ENCODE results near the gene TSPAN19. TPM values are rescaled to one million over a fixed set of nuclear protein-coding genes. Genes with fewer than 3 reads are reported as not detected.

TSPAN19 gene
- total RNA-seq, 1 experiment from 2014 or later, result not detected

GRCh38 chr12:85076688-85077430 is 40.8 kb upstream of the TSPAN19 start:
- Histone ChIP-seq H3K9me3 (ENCODE audit: control insufficient read depth, insufficient read depth, low read depth, low read length) (no peaks in the 10 kb centered on the region), H3K4me3 (ENCODE audit: low read depth in 2 of 2, low read length in 2 of 2) (no peak overlapping the region), H3K36me3 (ENCODE audit: control insufficient read depth, insufficient read depth, low read length) (no peaks in the 10 kb centered on the region), H3K27ac (ENCODE audit: low read length) (no peak overlapping the region), H3K4me1 (ENCODE audit: control insufficient read depth, insufficient read depth, low read length) (no peaks in the 10 kb centered on the region), H3K27me3 (ENCODE audit: control insufficient read depth, insufficient read depth, low read length) (no peaks in the 10 kb centered on the region)
- no TSS peak for BruUV-seq (replicated peaks)
- in situ Hi-C loops (cut with HindIII; ENCODE audit: low pct_unique_long_range_greater_than_20kb, low sequenced_read_pairs) (no loop called here), intact Hi-C loops (cut with micrococcal nuclease; ENCODE audit: unreplicated experiment) (loop anchor here (5.0 kb wide), 1 partner anchor 365 kb away; no protein-coding TSS in a partner anchor)
- POLR2A ChIA-PET, result no interaction called here
- CTCF ChIA-PET, result interaction anchor here (0.6 to 1.1 kb wide), 3 partner anchors 78 to 1818 kb away, joined by 4 to 6 read pairs (median 5); no protein-coding TSS in a partner anchor
- DNase-seq (ENCODE audit: low read depth, low spot score) (peak; percentile 48), ATAC-seq (peak; percentile 88)
- TF ChIP-seq REST (IDR thresholded peaks at IDR 0.05; ENCODE audit: insufficient read depth in 1 of 2, low read depth in 2 of 2, low read length in 1 of 2), result no peak
- TF ChIP-seq CTCF (IDR thresholded peaks at IDR 0.05), result peak; percentile 68; the same call in 1 of the 2 replicates

GRCh38 chr12:85072826-85073225 is 36.7 kb upstream of the TSPAN19 start:
- ATAC-seq (no peak), DNase-seq (ENCODE audit: low read depth, low spot score) (no peak)
- ChIA-PET POLR2A (no interaction called here), CTCF (no interaction called here)
- intact Hi-C loops (cut with micrococcal nuclease; ENCODE audit: unreplicated experiment) (no loop called here), in situ Hi-C loops (cut with HindIII; ENCODE audit: low pct_unique_long_range_greater_than_20kb, low sequenced_read_pairs) (no loop called here)
- Histone ChIP-seq H3K4me1 (ENCODE audit: control insufficient read depth, insufficient read depth, low read length) (no peaks in the 10 kb centered on the region), H3K9me3 (ENCODE audit: control insufficient read depth, insufficient read depth, low read depth, low read length) (no peaks in the 10 kb centered on the region), H3K27ac (ENCODE audit: low read length) (no peak overlapping the region), H3K36me3 (ENCODE audit: control insufficient read depth, insufficient read depth, low read length) (no peaks in the 10 kb centered on the region), H3K4me3 (ENCODE audit: low read depth in 2 of 2, low read length in 2 of 2) (no peak overlapping the region), H3K27me3 (ENCODE audit: control insufficient read depth, insufficient read depth, low read length) (no peaks in the 10 kb centered on the region)
- TF ChIP-seq REST (IDR thresholded peaks at IDR 0.05; ENCODE audit: insufficient read depth in 1 of 2, low read depth in 2 of 2, low read length in 1 of 2) (no peak), SIN3A (IDR thresholded peaks at IDR 0.05; ENCODE audit: borderline replicate concordance, insufficient read depth, low read depth, low read length) (no peak), POLR2AphosphoS5 (IDR thresholded peaks at IDR 0.05; ENCODE audit: low read depth, low read length) (no peak), CTCF (IDR thresholded peaks at IDR 0.05) (no peak), TCF7L2 (IDR thresholded peaks at IDR 0.05; ENCODE audit: low read depth, low read length) (no peak)
- BruUV-seq (replicated peaks), result no TSS peak

Data from Panc1 (cell line).